Stimulated activated CD8-positive, alpha-beta memory T cell treated with anti-CD3 and anti-CD28 coated beads, Interleukin-4, amount 100 ng/mL, for 1 hour (primary cell): Measurements from ENCODE around the gene SLC35G3.
"Not testable (repeated sequence)": the region's sequence is repeated elsewhere in the genome, so short reads cannot be mapped to it uniquely, and the experiment has no call there.

Source experiments
- DNase-seq, 2 donors: peaks; one replicate each; pipeline ENCODE4 v3.0.0-alpha.2; 2020; ENCODE audit warnings: low read depth in 2 of 2, low spot score in 1 of 2

Gene SLC35G3

GRCh38 chr17:35166526-35166925 lies 27.7 kb downstream of the SLC35G3 start:
- no peak for DNase-seq

- DNase-seq = no peak
These were observed 29.5 kb downstream of the SLC35G3 start for GRCh38 chr17:35164716-35165115.

- DNase-seq = no peak
These were observed 30.3 kb downstream of the SLC35G3 start for GRCh38 chr17:35163886-35164285.

- no peak for DNase-seq
These were observed 31.4 kb downstream of the SLC35G3 start for GRCh38 chr17:35162755-35163154.

DNA sequence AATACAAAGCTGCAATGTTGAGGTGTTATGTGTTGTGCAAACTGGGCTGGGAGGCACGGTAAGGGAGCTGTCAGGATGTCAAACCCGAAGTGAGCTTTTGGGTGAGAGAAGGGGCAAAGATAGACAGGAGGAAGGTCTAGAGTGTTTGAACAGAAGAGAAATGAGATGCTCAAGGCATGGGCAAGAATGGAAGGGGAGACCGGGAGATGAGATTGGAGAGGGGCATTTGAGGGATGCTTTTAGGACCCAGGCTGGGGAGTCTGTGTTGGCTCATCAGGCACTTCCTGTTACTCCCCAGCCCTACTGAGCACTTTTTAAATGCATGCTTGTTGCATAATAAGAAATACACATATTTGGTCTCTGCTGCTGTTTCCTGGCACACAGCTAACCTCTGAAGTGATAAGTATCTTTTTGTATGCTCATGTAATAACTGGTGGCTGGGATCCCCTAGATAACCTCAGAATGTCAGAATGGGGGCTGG lies 32.9 kb downstream of the SLC35G3 start:
- DNase-seq = no peak

DNA sequence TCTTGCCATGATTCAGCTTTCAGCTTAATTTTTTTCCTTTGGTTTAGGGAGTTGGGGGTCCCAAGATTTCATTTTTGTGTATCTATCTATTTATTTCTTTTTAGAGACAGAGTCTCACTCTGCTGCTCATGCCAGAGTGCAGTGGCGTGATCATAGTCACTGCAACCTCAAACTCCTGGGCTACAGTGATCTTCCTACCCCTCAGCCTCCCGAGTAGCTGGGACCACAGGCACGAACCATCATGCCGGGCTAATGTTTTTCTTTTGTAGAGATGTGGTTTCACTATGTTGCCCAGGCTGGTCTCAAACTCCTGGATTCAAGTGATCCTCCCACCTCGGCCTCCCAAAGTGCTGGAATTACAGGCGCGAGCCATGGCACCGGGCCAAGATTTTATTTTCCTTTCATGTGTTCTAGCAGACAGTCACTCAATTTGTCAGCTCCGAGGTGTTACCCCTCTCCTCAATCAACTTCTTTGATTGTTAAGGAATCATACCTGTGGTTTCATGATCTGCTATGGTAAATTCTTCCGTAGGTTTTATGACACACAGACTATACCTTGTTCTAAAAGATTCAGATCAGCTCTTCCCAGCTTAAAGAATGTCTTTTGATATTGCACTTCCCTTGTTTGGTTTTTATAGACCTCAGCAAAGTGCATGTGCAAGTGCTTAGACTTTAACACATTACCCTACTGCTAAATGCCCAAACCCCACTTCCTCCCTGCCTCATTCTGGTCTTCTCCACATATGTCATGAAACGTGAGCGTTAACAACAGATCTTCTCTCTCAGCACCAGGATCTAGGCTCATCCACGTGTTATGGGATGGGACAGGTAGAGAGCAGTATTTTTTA lies 33.6 kb downstream of the SLC35G3 start:
- no peak for DNase-seq

DNA sequence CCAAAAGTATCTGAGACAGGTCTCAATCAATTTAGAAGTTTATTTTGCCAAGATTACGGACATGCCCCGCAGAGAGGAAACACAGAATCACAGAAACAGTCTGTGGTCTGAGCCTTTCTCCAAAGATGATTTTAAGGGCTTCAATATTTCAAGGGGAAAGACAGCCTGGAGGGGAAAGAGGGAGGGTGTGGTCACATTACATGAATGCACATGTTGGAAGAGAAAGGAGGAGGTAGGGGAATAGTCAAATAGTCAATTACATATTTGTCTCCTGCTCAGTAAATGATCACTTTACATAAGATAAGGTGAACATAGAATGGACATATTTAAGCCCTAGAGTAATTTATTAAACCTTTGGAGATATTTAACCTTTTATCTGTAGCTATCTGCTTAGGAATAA lies 34.3 kb downstream of the SLC35G3 start:
- no peak for DNase-seq

DNA sequence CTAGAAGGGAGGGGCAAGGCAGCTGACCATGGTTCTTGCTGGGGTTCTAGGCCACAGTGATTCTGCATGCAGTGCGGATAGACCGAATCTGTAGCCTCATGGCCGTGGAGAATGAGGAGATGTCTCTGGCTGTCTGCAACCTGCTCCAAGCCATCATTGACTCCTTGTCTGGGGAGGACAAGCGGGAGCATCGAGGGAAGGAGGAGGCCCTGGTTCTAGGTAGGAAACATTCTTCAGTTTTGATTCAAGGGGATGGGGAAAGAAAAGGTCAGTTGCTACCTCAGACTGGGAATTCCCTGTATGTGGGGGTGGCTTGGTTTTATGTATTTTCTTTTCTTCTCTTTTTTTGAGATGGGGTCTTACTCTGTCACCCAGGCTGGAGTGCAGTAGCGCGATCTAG lies 38.9 kb downstream of the SLC35G3 start:
- DNase-seq = no peak

DNA sequence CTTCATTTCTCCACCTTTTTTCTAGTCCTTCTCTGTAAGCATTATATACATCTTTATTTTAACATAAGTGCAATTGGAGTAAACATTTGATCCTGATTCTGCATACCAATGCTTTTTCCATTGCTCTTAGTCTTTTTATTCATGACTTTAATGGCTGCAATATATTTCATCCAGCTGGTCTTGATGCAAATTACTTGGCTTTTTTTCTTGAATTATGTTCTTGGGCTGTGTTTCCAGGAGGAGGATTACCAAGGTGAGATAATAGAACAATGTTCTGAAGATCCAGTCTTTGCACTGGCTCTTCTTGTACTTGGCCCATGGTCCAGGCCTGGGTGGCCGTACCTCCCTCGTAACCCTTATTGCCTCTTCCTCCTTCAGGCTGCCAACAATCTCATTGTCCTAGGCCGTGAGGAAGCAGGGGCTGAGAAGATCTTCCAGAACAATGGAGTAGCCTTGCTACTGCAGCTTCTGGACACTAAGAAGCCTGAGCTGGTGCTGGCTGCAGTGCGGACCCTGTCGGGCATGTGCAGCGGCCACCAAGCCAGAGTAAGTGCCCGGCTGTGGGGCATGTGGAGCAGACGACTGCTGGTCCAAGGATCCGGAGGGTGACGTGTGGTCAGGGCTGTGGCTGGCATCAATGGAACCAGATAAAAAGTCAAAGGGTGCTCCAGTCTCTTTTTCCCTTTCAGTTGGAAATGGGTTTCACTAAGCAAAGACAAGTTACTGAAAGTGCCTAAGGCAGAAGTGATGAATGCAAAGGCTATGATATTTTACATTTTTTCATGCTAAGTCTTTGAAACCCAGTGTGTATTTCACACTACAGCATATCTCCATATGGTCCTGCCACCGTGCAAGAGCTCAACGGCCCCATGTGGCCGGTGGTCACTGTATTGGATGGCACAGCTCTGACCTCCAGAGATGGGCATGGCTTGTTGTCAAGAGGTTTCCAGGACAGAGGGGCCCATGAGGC lies 39.7 kb downstream of the SLC35G3 start:
- DNase-seq = no peak

DNA sequence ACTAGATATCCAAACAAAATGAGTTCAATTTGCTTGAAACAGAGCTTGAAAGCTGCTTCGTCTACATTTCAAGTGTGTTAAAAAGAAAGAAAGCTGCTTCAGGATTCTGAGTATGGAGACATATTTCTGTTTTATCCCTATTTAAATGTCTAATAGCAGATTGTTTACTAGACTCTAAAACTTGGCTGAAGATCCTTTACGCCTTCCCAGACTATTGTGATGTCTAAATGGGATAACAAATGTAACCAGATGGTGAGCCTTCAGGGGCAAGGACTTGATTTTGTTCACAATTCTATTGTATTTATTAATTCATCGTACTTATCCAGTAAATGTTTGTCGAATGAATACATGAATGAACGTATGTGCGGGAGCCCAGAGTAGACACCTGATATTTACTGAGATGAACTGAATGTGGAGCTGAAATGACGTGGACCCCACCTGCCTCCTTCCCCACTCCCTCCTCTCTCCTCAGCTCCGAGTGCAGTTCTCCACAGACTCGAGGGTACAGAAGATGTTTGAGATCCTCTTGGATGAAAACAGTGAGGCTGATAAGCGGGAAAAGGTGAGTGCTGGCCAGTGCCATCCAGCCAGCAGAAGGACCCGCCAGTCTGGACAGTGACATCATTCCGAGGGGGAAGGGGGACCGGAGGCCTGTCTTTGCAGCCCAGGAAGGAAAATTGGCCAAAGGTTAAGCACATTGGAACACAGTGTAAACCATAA lies 41.6 kb downstream of the SLC35G3 start:
- no peak for DNase-seq

GRCh38 chr17:35151080-35151479 lies 43.1 kb downstream of the SLC35G3 start:
- DNase-seq = not testable (repeated sequence)

GRCh38 chr17:35149941-35150340 lies 44.3 kb downstream of the SLC35G3 start:
- DNase-seq = no peak

DNA sequence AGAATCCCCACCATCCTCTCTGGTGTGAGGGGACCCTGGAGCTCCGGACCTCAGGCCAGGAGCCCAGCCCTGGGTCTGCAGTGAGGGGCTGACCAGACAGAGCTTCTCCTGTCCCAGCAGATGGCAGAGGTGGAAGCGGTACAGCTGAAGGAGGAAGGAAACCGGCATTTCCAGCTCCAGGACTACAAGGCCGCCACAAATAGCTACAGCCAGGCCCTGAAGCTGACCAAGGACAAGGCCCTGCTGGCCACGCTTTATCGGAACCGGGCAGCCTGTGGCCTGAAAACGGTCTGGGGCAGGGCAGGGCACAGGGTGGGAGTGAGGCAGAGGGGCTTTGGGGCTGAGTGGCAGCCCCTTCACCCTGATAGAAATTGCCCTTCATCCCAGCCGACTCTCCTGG lies 46.0 kb downstream of the SLC35G3 start:
- no peak for DNase-seq

DNA sequence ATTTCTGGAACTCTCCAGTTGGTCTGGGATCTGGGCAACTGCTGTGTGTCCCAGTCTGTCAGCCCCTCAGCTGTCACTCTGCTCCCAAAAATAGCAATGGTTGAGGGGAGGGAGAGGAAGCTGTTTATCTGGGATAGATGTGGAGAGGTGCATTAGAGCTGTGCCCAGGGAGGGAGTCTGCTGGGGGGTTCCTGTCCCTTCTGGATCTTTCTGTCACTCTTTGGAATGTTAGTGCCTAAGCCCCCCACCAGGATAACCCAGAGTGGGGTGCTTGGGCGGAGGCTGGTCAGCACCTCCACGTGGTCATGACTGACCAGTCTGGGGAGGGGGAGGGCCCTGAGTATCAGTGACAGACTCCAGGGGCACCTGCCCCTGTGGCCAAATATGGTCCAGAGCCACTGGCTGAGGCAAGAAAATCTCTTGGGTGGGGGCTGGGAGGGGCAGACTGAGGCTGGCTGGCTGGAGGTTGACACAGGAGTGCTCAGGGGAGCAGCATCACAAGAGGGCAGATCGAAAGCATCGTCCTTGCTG lies 46.8 kb downstream of the SLC35G3 start, which contains the start of gene UNC45B:
UNC45B (plus strand) TSS at position 443 of the 531 bp plus-strand sequence. CDS start 447 bp downstream, outside the sequence.
- no peak for DNase-seq

DNA sequence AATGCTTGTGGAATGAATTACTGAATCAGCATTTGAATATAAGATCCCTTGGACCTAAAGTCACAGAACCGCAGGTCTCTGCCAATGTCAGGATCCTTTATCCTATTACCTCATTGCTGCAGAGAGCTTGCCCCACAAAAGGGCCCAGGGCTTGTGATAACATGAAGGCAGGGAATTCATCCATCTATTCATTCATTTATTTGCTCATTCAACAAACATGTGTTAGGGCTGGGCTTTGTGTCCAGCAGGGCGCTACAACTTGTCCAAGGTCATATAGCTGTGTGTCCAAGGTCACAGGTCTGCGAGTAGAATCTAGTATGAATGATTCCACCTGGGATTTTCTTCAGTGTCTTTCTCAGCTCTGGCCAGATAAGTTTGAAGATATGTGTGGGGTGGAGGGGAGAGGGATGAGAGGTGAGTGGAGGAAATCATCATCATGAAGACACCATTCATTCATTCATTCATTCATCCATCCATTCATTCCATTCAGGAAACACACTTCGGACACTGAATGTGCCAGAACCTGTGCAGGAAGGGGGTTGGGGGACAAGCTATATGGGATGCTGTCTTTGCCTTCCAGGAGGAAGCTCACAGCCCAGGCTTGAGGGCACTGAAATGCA lies 47.9 kb downstream of the SLC35G3 start:
- no peak for DNase-seq

GRCh38 chr17:35144840-35145239 lies 49.4 kb downstream of the SLC35G3 start:
- DNase-seq = no peak
